Ectodermal cell (in vitro differentiated cells): Measurements from ENCODE around the gene PPP6R3.
"Not testable (repeated sequence)": the region's sequence is repeated elsewhere in the genome, so short reads cannot be mapped to it uniquely, and the experiment has no call there.

Experiments
- H3K27ac ChIP-seq: 2 replicates; pipeline ENCODE4 v1.7.0; 2013; ENCODE audit warnings: mild to moderate bottlenecking, low read depth, low read length; ENCODE audit not compliant: insufficient read depth, poor library complexity, severe bottlenecking
- H3K27me3 ChIP-seq: 2 replicates; pipeline ENCODE4 v1.7.0; 2013; ENCODE audit warnings: mild to moderate bottlenecking, low read length; ENCODE audit not compliant: insufficient read depth, control insufficient read depth, poor library complexity, severe bottlenecking
- H3K36me3 ChIP-seq: one replicate; pipeline ENCODE4 v1.7.0; 2013; ENCODE audit warnings: low read length; ENCODE audit not compliant: control insufficient read depth, insufficient read depth
- H3K4me1 ChIP-seq: one replicate; pipeline ENCODE4 v1.7.0; 2013; ENCODE audit warnings: low read length; ENCODE audit not compliant: control insufficient read depth, insufficient read depth
- H3K4me3 ChIP-seq: 2 replicates; pipeline ENCODE4 v1.7.0; 2013; ENCODE audit warnings: low read depth, low read length, control low read depth; ENCODE audit not compliant: insufficient read depth
- H3K9me3 ChIP-seq: 2 replicates; pipeline ENCODE4 v1.7.0; 2013; ENCODE audit warnings: mild to moderate bottlenecking, low read length, moderate library complexity; ENCODE audit not compliant: control insufficient read depth
- WGBS, 2 experiments: methylation state at CpG; one replicate each; pipeline ENCODE4 v1.1.7; 2013; ENCODE audit warnings: missing lambda C conversion rate in 2 of 2; 5-methylcytosine and 5-hydroxymethylcytosine counted together

PPP6R3 gene

DNA sequence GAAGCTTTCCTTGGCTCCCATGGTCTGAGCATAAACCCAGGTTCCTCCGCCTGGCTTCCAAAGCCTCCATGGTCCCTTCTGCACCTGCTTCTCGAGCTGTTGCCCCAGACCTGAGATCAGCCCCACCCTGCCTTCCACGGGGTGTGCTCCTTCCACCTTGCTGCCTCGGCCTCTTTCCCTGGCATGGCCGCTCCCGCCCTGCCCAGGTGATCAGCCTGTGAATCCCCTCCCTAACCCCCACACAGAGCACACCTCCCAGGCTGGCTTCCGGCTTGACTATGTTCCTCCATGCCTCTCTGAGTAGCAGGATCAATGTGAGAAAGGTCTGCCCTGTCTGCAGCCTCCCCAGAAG is 2.7 kb upstream of the PPP6R3 start:
- 91 to 92% methylated on average over 7 of the region's 7 CpGs for WGBS, 2 experiments
- H3K4me1 ChIP-seq: peaks cover 13% of the 10 kb centered on the region
- H3K27me3 ChIP-seq: no peaks in the 10 kb centered on the region
- no peaks in the 10 kb centered on the region for H3K9me3 ChIP-seq
- H3K27ac ChIP-seq: no peak overlapping the region
- H3K36me3 ChIP-seq: no peaks in the 10 kb centered on the region
- H3K4me3 ChIP-seq: no peak overlapping the region

DNA sequence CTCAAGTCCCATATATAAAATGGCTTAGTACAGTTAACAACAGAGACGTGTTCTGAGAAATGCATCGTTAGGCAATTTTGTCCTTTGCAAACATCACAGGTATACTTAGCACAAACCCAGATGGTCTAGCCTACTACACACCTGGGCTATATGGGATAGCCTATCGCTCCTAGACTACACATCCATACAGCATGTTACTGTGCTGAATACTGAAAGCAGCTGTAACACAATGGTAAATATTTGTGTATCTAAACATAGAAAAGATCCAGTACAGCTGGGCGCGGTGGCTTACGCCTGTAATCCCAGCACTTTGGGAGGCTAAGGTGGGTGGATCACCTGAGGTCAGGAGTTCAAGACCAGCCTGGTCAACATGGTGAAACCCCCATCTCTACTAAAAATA is 2.2 kb upstream of the PPP6R3 start:
- H3K4me3 ChIP-seq, H3K27ac ChIP-seq, H3K27me3 ChIP-seq, H3K9me3 ChIP-seq, H3K36me3 ChIP-seq: not testable (repeated sequence)
- peaks cover 15% of the 10 kb centered on the region for H3K4me1 ChIP-seq
- 95% methylated on average over 6 of the region's 6 CpGs for WGBS, 2 experiments

DNA sequence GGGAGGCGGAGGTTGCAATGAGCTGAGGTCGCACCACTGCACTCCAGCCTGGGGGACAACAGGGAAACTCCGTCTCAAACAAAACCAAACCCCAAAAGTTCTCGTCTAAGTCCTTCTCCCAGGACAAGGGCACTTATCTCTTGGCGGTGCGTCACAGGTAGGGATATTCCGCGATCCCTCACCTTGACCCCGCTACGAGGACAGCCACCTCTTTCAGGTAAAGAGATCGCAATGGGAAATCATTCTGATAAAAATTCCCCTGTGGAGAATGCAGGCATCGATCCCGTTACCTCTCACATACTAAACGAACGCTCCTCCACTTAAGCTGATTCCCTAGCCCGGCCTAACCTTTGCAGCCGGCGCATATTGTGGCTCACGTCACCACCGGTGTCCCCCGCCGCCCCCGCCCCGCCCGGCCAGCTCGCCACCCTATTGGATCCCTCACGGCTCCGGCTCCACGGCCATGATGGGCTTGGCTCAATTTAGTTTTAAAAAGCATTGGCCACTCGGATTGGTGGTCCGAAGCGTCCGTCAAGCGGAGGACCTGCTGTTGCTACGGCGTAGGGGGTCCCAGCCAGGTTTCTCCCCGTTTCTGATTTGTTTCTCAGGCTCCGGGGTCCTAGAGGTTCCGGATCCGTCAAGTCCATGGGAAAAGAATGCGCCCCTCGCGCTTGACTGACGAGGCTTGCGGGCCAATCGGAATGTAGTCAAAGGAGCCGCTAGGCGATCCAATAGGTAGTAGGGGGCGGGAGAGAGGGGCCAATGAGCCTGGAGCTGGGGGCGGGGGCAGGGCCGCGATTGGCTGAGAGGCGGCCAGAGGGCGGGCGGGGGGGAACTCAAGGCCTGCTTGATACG is 439 bp upstream of the PPP6R3 start:
- Histone ChIP-seq H3K27ac (peak overlapping the region; percentile 94), H3K4me3 (peak overlapping the region; percentile 76), H3K36me3 (no peaks in the 10 kb centered on the region), H3K4me1 (peaks cover 15% of the 10 kb centered on the region), H3K27me3 (no peaks in the 10 kb centered on the region), H3K9me3 (no peaks in the 10 kb centered on the region)
- WGBS, 2 experiments: 3 to 4% methylated on average over 56 of the region's 56 CpGs

GRCh38 chr11:68461575-68461917 is 994 bp downstream of the PPP6R3 start:
- WGBS, 2 experiments: 5 to 6% methylated on average over 12 of the region's 12 CpGs
- peaks cover 15% of the 10 kb centered on the region for H3K4me1 ChIP-seq

GRCh38 chr11:68463714-68464113 is 3.2 kb downstream of the PPP6R3 start:
- Histone ChIP-seq H3K4me3 (no peak overlapping the region), H3K27ac (no peak overlapping the region), H3K36me3 (no peaks in the 10 kb centered on the region), H3K9me3 (no peaks in the 10 kb centered on the region), H3K27me3 (no peaks in the 10 kb centered on the region), H3K4me1 (peaks cover 23% of the 10 kb centered on the region)
- WGBS, 2 experiments: 91 to 95% methylated on average over 1 of the region's 1 CpG

More at GRCh38 chr11:68461575-68461917, 994 bp downstream of the PPP6R3 start:
- Histone ChIP-seq H3K36me3 (no peaks in the 10 kb centered on the region), H3K27ac (no peak overlapping the region), H3K9me3 (no peaks in the 10 kb centered on the region), H3K4me3 (peak overlapping the region; percentile 76), H3K27me3 (no peaks in the 10 kb centered on the region)

DNA sequence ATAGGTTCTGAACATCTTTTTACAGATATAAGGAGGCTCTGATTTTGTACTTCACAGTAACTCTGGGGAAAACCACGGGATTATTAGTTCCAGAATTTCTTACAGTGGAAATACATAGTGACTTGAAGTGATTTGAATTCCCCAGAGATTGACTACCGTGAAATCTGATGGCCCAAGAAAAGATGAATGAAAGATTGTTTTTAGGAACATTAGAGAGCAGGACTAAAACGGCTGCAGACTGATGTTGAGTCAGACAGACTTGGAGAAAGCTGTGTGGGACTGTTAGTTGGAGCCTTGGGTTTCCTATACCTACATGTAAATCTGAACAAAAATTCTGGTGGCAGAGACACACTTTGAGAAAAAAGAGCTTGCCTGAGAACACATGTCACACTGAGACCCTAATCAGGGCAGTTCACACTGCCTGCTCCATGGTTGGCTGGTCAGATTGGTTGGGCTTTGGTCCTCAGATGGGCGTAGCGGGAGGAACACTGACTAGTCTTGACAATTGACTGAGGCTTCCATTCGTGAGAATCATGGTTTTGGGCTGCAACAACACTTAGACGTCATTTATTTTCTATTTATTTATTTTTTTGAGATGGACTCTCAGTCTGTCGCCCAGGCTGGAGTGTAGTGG is 6.8 kb downstream of the PPP6R3 start:
- peaks cover 7% of the 10 kb centered on the region for H3K36me3 ChIP-seq
- peaks cover 31% of the 10 kb centered on the region for H3K4me1 ChIP-seq
- no peak overlapping the region for H3K4me3 ChIP-seq
- WGBS, 2 experiments: 90 to 92% methylated on average over 8 of the region's 8 CpGs
- no peaks in the 10 kb centered on the region for H3K9me3 ChIP-seq
- no peaks in the 10 kb centered on the region for H3K27me3 ChIP-seq
- H3K27ac ChIP-seq: no peak overlapping the region

GRCh38 chr11:68468217-68468828 is 7.8 kb downstream of the PPP6R3 start:
- H3K4me3 ChIP-seq: no peak overlapping the region
- WGBS, 2 experiments: 90% methylated on average over 3 of the region's 3 CpGs

GRCh38 chr11:68469122-68469521 is 8.6 kb downstream of the PPP6R3 start:
- 81 to 85% methylated on average over 2 of the region's 2 CpGs for WGBS, 2 experiments
- Histone ChIP-seq H3K4me1 (peaks cover 24% of the 10 kb centered on the region), H3K27ac (no peak overlapping the region), H3K9me3 (peaks cover under 1% of the 10 kb centered on the region), H3K4me3 (no peak overlapping the region), H3K36me3 (peaks cover 7% of the 10 kb centered on the region), H3K27me3 (no peaks in the 10 kb centered on the region)

More at GRCh38 chr11:68468217-68468828, 7.8 kb downstream of the PPP6R3 start:
- Histone ChIP-seq H3K9me3 (no peaks in the 10 kb centered on the region), H3K27ac (no peak overlapping the region), H3K27me3 (no peaks in the 10 kb centered on the region), H3K36me3 (peaks cover 7% of the 10 kb centered on the region), H3K4me1 (peaks cover 24% of the 10 kb centered on the region)

DNA sequence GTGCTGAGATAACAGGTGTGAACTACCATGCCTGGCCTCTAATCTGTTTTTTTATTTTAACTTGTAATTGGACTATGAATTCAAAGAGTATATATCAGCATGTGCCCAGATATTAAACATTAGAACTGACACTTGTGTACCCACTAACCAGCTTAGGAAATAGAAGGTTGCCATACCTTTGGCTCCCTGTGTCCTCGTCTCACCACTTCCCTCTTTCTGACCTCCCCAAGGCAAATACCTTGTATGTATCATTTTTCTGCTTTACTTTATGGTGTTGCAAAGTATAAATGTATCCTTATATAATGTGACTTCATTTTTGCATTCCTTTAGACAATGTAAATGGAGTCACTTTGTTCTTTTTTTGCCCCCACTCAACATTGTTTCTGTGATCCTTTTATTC is 9.1 kb downstream of the PPP6R3 start:
- H3K27ac ChIP-seq: no peak overlapping the region
- H3K4me1 ChIP-seq: peaks cover 24% of the 10 kb centered on the region
- peaks cover 7% of the 10 kb centered on the region for H3K36me3 ChIP-seq

GRCh38 chr11:68470304-68470811 is 9.8 kb downstream of the PPP6R3 start:
- Histone ChIP-seq H3K36me3 (peaks cover 7% of the 10 kb centered on the region), H3K4me1 (peaks cover 24% of the 10 kb centered on the region), H3K4me3 (no peak overlapping the region), H3K27ac (no peak overlapping the region), H3K9me3 (peaks cover 3% of the 10 kb centered on the region), H3K27me3 (no peaks in the 10 kb centered on the region)
- 85 to 92% methylated on average over 4 of the region's 4 CpGs for WGBS, 2 experiments

More for the DNA sequence above, 9.1 kb downstream of the PPP6R3 start:
- Histone ChIP-seq H3K4me3 (no peak overlapping the region), H3K9me3 (peaks cover 3% of the 10 kb centered on the region), H3K27me3 (no peaks in the 10 kb centered on the region)
- 71 to 90% methylated on average over 1 of the region's 1 CpG for WGBS, 2 experiments
